Prostate gland (tissue), 2 donors: Measurements from ENCODE around the gene PHF8. TPM values are rescaled to one million over a fixed set of nuclear protein-coding genes. Genes with fewer than 3 reads are reported as not detected.

Experiments
- small RNA-seq, 2 donors: library from RNA; depleted of rRNA; stranded (forward); fragments of <200 nt; gene quantifications; one replicate each; pipeline ENCODE3, GENCODE V24; 2016
- total RNA-seq, 2 donors: library from RNA; depleted of rRNA; stranded (reverse); fragments of >200 nt; gene quantifications; one replicate each; pipeline ENCODE4 v1.1.0, GENCODE V29; 2016

The PHF8 gene
- total RNA-seq, 2 donors from 2014 or later, result 30.4 to 139 TPM

Small RNA genes lying within 50 kb of the gene (small RNA-seq; reads per million reads assigned to genes)
- 3.8 to 18.5 reads per million in 2 donors for gene RNA5SP505

Other genes starting within 250 kb of the PHF8 start
- 10 to 100 TPM; 10.5 to 14.9 TPM for gene FAM120C, start 138.8 kb upstream of the PHF8 start, total RNA-seq